Retinal pigment epithelial cell (primary cell): ENCODE measurements around the gene TOR2A.

Experiments
- DNase-seq: peaks from one replicate; pipeline ENCODE4 v3.0.0-alpha.2; 2010; ENCODE audit warnings: low read depth
- H3K4me3 ChIP-seq: 2 replicates; pipeline ENCODE4 v1.5.1; 2011; ENCODE audit warnings: mild to moderate bottlenecking, low read length, control low read depth, moderate library complexity
- TF ChIP-seq, protein P1 (sequence below): conservative IDR thresholded peaks from 2 replicates; pipeline ENCODE4 v1.5.1; 2011; ENCODE audit warnings: low read depth, low read length, control low read depth, inconsistent platforms

The TOR2A gene

DNA sequence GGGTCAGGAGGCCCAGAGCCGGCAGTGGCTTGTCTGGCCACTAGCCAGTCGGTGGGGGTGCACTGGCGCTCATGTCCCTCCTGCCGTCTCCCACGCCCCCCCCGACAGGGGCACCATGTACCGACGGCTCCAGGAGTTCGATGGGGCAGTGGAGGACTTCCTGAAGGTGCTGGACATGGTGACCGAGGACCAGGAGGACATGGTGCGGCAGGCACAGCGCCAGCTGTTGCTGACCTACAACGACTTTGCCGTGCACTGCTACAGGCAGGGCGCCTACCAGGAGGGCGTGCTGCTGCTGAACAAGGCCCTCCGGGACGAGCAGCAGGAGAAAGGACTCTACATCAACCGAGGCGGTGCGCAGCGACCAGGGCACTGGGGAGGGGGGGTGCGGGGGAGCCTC is 11.1 kb downstream of the TOR2A start:
- no peak overlapping the region for H3K4me3 ChIP-seq
- TF ChIP-seq, protein P1, sequence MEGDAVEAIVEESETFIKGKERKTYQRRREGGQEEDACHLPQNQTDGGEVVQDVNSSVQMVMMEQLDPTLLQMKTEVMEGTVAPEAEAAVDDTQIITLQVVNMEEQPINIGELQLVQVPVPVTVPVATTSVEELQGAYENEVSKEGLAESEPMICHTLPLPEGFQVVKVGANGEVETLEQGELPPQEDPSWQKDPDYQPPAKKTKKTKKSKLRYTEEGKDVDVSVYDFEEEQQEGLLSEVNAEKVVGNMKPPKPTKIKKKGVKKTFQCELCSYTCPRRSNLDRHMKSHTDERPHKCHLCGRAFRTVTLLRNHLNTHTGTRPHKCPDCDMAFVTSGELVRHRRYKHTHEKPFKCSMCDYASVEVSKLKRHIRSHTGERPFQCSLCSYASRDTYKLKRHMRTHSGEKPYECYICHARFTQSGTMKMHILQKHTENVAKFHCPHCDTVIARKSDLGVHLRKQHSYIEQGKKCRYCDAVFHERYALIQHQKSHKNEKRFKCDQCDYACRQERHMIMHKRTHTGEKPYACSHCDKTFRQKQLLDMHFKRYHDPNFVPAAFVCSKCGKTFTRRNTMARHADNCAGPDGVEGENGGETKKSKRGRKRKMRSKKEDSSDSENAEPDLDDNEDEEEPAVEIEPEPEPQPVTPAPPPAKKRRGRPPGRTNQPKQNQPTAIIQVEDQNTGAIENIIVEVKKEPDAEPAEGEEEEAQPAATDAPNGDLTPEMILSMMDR, result no peak
- no peak for DNase-seq

DNA sequence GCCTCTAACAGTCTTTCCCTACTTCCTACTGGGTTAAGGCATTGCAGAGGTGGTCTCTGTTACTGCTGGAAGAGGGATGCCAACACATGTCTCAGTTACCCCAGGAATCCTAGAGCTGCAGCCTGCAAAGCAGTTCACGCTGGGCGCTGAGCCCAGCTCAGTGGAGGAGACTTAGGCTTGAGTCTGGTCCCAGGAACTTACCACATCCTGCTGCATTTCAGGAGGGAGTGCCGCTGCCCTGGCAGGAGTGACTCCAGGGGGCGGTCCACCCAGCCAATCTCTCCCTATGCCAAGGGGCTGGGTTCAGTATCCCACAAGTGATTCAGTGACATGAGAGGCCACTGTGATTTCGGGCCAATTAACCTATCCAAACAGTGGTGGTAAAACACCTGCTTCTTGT is 11.7 kb downstream of the TOR2A start:
- no peak overlapping the region for H3K4me3 ChIP-seq
- peak; percentile 21 for DNase-seq
- TF ChIP-seq, protein P1, result peak; percentile 15

DNA sequence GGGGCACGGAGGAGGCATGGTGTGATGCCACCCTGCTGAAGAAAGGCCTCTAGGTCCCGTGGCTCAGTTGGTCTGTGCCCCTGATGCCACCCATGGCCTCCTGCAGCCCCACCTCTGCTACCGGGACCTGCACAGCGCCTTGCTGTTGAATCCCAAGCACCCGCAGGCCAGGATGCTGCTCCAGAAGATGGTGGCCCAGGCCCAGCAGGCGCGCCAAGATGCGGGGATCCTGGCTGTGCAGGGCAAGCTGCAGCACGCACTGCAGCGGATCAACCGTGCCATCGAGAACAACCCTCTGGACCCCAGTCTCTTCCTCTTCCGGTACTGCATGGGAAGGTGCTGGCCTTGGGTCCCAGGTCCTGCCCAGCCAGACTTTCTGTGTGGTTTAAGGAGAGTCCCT is 12.1 kb downstream of the TOR2A start:
- TF ChIP-seq, protein P1, result no peak
- no peak overlapping the region for H3K4me3 ChIP-seq
- DNase-seq, result no peak

DNA sequence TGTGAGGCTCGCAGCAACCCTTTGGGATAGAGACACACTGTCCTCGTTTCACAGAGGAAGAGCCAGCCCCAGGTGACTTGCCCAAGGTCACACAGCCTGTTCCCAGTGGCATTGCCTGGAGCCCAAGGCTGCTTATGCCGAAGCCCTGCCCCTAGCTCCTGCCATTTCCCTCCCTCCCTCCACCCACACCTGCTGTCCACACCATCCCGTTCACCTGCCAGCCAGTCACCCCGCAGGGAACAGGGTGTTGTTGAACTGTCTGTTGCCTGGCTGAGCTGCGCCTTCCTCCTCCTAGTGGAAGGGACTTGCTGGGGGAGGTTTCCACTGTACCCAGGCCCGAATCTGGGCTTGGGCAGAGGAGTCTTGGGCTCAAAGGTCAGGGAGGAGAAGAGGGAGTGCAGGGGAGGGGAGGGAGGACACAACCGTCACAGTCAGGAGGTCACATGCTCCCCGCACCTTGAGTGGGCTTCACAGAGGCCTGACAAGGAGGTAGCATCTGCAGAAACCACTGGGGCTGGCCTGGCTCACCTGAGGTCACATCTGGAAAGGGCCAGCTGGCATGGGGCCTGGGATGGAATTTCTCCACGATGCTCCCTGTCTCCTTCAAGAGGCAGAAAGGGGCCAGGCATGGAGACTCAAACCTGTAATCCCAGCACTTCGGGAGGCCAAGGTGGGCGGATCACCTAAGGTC is 12.9 kb downstream of the TOR2A start:
- no peak for DNase-seq
- TF ChIP-seq, protein P1, result no peak
- no peak overlapping the region for H3K4me3 ChIP-seq

DNA sequence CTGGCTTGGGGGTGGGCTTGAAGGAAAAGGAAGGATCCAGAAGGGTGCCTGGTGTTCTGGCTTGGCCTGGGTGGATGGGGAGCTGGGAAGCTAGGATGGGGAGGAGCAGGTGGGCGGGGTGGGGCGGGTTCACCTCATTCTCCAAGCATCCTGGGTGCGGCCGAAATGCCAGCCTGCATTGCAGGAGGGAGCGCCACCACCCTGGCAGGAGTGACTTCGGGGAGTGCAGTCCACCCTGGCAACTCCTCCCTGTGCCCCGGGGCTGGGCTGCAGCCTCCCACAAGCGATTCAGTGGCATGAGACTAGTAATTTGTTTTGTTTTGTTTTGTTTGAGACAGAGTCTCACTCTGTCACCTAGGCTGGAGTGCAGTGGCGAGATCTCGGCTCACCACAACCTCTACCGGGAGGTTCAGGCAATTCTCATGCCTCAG is 13.7 kb downstream of the TOR2A start:
- TF ChIP-seq, protein P1, result no peak
- no peak for DNase-seq
- no peak overlapping the region for H3K4me3 ChIP-seq

DNA sequence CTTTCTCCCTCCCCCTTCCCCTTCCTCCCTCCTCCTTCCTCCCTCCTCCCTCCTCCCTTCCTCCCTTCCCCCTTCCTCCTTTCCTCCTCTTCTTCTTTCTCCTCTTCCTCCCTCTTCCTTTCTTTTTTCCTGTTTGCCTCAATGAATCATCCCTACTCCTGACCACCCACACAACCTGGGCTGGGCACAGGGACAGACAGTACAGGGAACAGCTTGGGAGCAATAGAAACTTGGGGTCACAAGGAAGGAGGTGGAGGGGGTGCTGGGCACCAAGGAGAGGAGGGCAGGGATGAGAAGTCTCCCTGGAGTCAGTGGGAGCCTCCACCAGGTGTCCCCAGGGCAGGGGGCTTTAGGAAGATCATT is 14.2 kb downstream of the TOR2A start:
- no peak overlapping the region for H3K4me3 ChIP-seq
- no peak for DNase-seq
- TF ChIP-seq, protein P1, result no peak

DNA sequence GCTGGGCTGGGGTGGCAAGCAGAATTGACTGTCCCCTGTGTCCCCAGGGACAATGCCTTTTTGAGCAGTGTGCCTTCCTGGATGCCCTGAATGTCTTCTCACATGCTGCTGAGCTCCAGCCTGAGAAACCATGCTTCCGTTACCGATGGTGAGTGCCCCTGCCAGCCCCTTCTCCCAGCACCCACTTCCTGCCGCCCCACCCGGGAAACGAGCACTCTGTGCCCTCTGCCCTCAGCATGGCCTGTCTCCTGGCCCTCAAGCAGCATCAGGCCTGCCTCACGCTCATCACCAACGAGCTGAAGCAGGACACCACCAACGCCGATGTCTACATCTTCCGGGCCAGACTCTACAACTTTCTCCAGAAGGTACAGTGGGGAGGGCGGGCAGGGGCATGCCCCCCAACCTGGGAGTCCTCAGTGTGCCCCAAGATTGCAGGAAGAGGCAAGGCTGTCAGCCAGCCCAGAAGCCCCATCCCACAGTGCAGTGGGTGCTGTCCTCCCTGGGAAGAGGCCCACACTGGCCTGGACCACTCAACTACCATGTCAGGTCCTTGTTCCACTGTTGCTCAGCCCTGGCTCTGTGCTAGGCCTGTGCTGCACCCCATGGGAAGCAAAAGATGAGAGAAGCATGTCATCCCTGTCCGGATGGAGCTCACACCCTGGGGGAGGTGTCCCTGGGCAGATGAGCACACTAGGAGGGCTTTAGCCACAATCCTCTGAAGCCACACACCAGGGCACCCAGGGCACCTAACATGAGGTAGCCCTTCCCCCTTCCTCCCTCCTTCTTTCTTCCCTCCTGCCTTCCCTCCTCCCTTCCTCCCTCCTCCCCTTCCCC is 14.8 kb downstream of the TOR2A start:
- no peak overlapping the region for H3K4me3 ChIP-seq
- TF ChIP-seq, protein P1, result no peak
- no peak for DNase-seq
